PC-9 (cell line): ENCODE results near the gene CBR4. TPM values are rescaled to one million over a fixed set of nuclear protein-coding genes. Genes with fewer than 3 reads are reported as not detected.
A peak's percentile ranks its signal among the peaks of the same experiment; 100 is the strongest.

ENCODE experiments used
- BruUV-seq: library from RNA; stranded (reverse); fragments of 400-500 nt; replicated peaks from 2 replicates; lab custom pipeline; 2021; lab: Mats Ljungman, UMichigan
- CTCF ChIA-PET: fragments of 300-600 bp; sonication (Branson Sonifier 250); formaldehyde crosslinking; loops from one replicate; lab custom pipeline; 2022; ENCODE audit warnings: antibody characterized with exemption; lab: Charles Lee
- POLR2A ChIA-PET: fragments of 300-600 bp; sonication (Branson Sonifier 250); formaldehyde crosslinking; loops from one replicate; lab custom pipeline; 2022; ENCODE audit warnings: antibody characterized with exemption; ENCODE audit not compliant: unreplicated experiment; lab: Charles Lee
- DNase-seq, 2 experiments: peaks; one replicate each; pipeline versions ENCODE4 v3.0.0 to v3.0.0-alpha.2; 2015 to 2022; ENCODE audit warnings: mixed read lengths in 1 of 2
- H2AFZ ChIP-seq: fragments of 200-600 bp; sonication (generic); 2 replicates; pipeline ENCODE4 v1.8.1; 2017; ENCODE audit warnings: antibody characterized with exemption
- H3F3A ChIP-seq: fragments of 200-600 bp; sonication (generic); 2 replicates; pipeline ENCODE4 v1.8.1; 2017; ENCODE audit warnings: antibody characterized with exemption, mild to moderate bottlenecking, low read depth; ENCODE audit not compliant: insufficient read depth
- H3K27ac ChIP-seq: fragments of 200-600 bp; sonication (generic); 2 replicates; pipeline ENCODE4 v1.6.1; 2016; ENCODE audit warnings: mixed run types
- H3K27me3 ChIP-seq: fragments of 200-600 bp; sonication (generic); 2 replicates; pipeline ENCODE4 v1.6.1; 2016; ENCODE audit warnings: low read depth, mixed run types; ENCODE audit not compliant: insufficient read depth
- H3K36me3 ChIP-seq: fragments of 200-600 bp; sonication (generic); 2 replicates; pipeline ENCODE4 v1.6.1; 2016; ENCODE audit warnings: low read depth, mixed run types
- H3K4me1 ChIP-seq: fragments of 200-600 bp; sonication (generic); replicated peaks from 2 replicates; pipeline ENCODE4 v1.6.1; 2016; ENCODE audit warnings: mixed run types; ENCODE audit not compliant: insufficient read depth
- H3K4me2 ChIP-seq: fragments of 200-600 bp; sonication (generic); 2 replicates; pipeline ENCODE4 v1.6.1; 2017; ENCODE audit warnings: mixed run types
- H3K4me3 ChIP-seq: fragments of 200-600 bp; sonication (generic); 2 replicates; pipeline ENCODE4 v1.6.1; 2016; ENCODE audit warnings: mixed run types
- H3K79me2 ChIP-seq: fragments of 200-600 bp; sonication (generic); 2 replicates; pipeline ENCODE4 v1.6.1; 2017; ENCODE audit warnings: low read depth, mixed run types
- H3K9me2 ChIP-seq: fragments of 200-600 bp; sonication (generic); 2 replicates; pipeline ENCODE4 v1.8.1; 2017; ENCODE audit warnings: mild to moderate bottlenecking; ENCODE audit not compliant: insufficient read depth
- H3K9me3 ChIP-seq: fragments of 200-600 bp; sonication (generic); 2 replicates; pipeline ENCODE4 v1.8.1; 2016; ENCODE audit warnings: low read depth; ENCODE audit not compliant: insufficient read depth
- H4K20me1 ChIP-seq: fragments of 200-600 bp; sonication (generic); 2 replicates; pipeline ENCODE4 v1.8.1; 2017; ENCODE audit not compliant: insufficient read depth
- EZH2 ChIP-seq: fragments of 200-600 bp; sonication (generic); IDR thresholded peaks from 2 replicates; pipeline ENCODE4 v1.8.0; 2017; ENCODE audit warnings: antibody characterized with exemption, low read depth
- intact Hi-C: fragments of 100-400 bp; cut with micrococcal nuclease; formaldehyde crosslinking; loops from one replicate; pipeline ENCODE4 v1.10.0; 2022; ENCODE audit not compliant: unreplicated experiment
- total RNA-seq: library from RNA; stranded (reverse); gene quantifications from 2 replicates; pipeline ENCODE4 v1.2.3, GENCODE V29; 2021
- TF ChIP-seq, protein P1 (sequence below): fragments of 200-600 bp; sonication (generic); conservative IDR thresholded peaks from 2 replicates; pipeline ENCODE4 v1.6.1; 2017; ENCODE audit warnings: mixed run types, antibody characterized with exemption, mild to moderate bottlenecking, moderate library complexity

Gene CBR4
- total RNA-seq, 1 experiment from 2014 or later: 28.9 TPM

DNA sequence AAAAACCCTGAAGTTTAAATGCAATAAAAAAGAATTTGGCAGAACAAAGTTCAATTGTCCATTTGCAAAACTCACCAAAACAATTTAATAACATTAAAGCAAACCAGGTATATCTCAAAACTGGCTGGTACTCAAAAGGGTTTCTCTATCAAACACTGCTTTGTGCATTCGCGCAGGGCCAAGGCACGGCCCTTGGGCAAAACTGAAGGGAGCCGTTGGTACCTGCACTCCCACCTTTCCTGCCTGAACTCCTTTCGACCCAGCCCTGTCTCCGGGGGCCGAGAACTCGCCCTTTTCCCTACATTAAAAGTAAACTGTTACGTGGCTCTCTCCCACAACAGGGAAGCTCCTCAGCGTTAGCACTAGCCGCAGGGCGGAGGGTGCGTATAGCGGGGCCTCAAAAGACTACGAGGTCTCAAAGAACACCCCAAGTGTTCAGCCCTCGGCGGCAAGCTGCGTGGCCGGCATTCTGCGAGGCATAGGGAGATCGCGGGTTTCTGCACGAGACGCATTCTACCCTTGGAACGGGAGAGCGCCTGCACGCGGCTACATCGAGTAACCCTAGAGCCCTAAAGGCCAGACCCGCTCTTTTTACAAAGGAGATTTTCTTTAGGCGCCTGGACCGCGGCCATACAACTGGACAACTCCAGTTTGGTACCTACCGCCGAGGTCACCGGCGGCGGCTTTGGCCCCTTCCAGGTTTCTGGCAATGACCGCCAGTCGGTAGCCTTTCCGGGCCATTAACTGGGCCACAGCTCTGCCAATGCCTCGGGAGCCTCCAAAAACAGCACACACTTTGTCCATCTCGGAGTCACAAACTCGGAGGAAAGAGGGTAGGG lies 550 bp downstream of the CBR4 start:
- H3K4me1 ChIP-seq: peaks cover 27% of the 10 kb centered on the region
- peaks cover 22% of the 10 kb centered on the region for H3K79me2 ChIP-seq
- H3K4me2 ChIP-seq: peak overlapping the region; percentile 90
- H3F3A ChIP-seq: 0 out of 2 replicates have a peak, but pooled peaks cover 3% of the 10 kb centered on the region
- DNase-seq: peak; percentile 37 to 44
- H3K27ac ChIP-seq: peak overlapping the region; percentile 86
- no peaks in the 10 kb centered on the region for H3K36me3 ChIP-seq
- H3K27me3 ChIP-seq: no peaks in the 10 kb centered on the region
- H3K4me3 ChIP-seq: peak overlapping the region; percentile 83
- no peaks in the 10 kb centered on the region for H4K20me1 ChIP-seq
- POLR2A ChIA-PET: interaction anchor here (0.5 to 1.2 kb wide), 16 partner anchors 8 to 743 kb away, joined by 3 to 60 read pairs (median 4); no protein-coding TSS in a partner anchor
- TSS peak; percentile 82 for BruUV-seq
- no peaks in the 10 kb centered on the region for H3K9me3 ChIP-seq
- H2AFZ ChIP-seq: peak overlapping the region; percentile 97
- H3K9me2 ChIP-seq: no peaks in the 10 kb centered on the region
- CTCF ChIA-PET: interaction anchor here (0.5 to 1.5 kb wide), 6 partner anchors 24 to 354 kb away, joined by 3 to 11 read pairs (median 4); no protein-coding TSS in a partner anchor
- TF ChIP-seq, protein P1, sequence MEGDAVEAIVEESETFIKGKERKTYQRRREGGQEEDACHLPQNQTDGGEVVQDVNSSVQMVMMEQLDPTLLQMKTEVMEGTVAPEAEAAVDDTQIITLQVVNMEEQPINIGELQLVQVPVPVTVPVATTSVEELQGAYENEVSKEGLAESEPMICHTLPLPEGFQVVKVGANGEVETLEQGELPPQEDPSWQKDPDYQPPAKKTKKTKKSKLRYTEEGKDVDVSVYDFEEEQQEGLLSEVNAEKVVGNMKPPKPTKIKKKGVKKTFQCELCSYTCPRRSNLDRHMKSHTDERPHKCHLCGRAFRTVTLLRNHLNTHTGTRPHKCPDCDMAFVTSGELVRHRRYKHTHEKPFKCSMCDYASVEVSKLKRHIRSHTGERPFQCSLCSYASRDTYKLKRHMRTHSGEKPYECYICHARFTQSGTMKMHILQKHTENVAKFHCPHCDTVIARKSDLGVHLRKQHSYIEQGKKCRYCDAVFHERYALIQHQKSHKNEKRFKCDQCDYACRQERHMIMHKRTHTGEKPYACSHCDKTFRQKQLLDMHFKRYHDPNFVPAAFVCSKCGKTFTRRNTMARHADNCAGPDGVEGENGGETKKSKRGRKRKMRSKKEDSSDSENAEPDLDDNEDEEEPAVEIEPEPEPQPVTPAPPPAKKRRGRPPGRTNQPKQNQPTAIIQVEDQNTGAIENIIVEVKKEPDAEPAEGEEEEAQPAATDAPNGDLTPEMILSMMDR: 0 out of 2 replicates have a peak, but pooled peaks have one; percentile 49
- no peak for TF ChIP-seq EZH2
- intact Hi-C loops: loop anchor here (1.0 to 5.0 kb wide), 3 partner anchors 61 to 827 kb away; partner anchors contain the start of gene SH3RF1

DNA sequence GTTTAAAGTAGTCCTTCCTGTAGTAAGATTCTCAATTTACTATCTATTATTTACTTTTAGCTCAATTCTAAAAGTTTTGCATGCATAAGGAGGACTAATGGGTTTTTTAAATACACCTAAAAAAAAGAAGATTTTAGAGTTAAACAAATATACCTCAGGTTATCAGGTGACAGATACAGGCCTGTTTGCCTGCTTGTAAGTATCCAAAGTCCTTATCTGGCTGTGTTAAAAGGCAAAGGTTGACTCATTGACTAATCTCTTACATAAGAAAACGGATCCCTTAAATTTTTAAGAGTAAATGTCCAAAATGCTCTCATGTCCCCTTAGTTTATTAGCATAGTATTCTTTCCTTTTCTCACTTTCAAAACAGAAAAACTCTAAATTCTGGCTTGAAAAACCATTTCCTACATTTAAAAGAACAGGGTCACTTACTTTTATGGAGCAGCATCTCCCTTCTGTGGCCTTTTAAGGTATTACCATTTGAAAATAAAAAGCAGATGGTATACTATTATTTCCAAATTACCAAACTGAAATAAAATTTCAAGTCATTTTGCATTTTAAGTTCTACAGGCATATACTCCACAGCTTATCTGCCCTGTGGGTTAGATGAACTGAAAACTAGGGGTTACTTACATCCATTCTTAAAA lies 4.5 kb downstream of the CBR4 start:
- no peak for DNase-seq
- CTCF ChIA-PET: interaction anchor here (0.6 kb wide), 1 partner anchor 260 kb away, joined by 3 read pairs; no protein-coding TSS in a partner anchor
- Histone ChIP-seq H3K27me3 (no peaks in the 10 kb centered on the region), H2AFZ (no peak overlapping the region), H3K36me3 (no peaks in the 10 kb centered on the region), H3K9me3 (no peaks in the 10 kb centered on the region), H3K4me3 (no peak overlapping the region), H4K20me1 (no peaks in the 10 kb centered on the region), H3K4me2 (no peak overlapping the region), H3K27ac (no peak overlapping the region), H3F3A (0 out of 2 replicates have a peak, but pooled peaks cover 3% of the 10 kb centered on the region), H3K9me2 (no peaks in the 10 kb centered on the region), H3K4me1 (peaks cover 20% of the 10 kb centered on the region; the same call in 1 of the 2 replicates), H3K79me2 (peaks cover 22% of the 10 kb centered on the region)
- POLR2A ChIA-PET: no interaction called here
- no peak for TF ChIP-seq EZH2
- TF ChIP-seq, protein P1: peak; percentile 57
- no TSS peak for BruUV-seq
- intact Hi-C loops: loop anchor here (1.0 to 5.0 kb wide), 2 partner anchors 82 to 823 kb away; no protein-coding TSS in a partner anchor

DNA sequence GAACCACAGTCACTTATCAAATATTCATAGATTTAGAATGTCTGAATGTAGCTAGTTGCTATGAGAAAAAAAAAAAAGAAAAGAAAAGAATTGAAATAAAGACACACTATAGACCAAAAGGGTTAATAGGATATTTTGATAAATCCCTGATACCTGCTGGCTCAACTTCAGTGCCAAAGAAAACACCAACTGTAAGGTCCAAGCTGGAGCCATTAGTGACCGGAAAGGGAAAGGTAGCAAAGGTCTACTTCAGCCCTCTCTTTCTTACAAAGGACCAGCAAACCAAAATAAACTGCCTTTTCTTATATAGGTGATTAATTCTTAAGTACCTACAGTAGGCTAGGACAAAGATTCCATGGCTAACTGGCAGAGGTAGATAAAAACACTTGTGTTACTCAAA lies 9.7 kb downstream of the CBR4 start:
- H3F3A ChIP-seq: no peaks in the 10 kb centered on the region
- CTCF ChIA-PET: interaction anchor here (0.6 kb wide), 2 partner anchors 10 to 24 kb away, joined by 5 to 6 read pairs; no protein-coding TSS in a partner anchor
- no peak for TF ChIP-seq EZH2
- TF ChIP-seq, protein P1: no peak
- H3K36me3 ChIP-seq: no peaks in the 10 kb centered on the region; the same call in 1 of the 2 replicates
- no peaks in the 10 kb centered on the region for H3K27me3 ChIP-seq
- no peaks in the 10 kb centered on the region for H3K9me2 ChIP-seq
- no TSS peak for BruUV-seq
- no peak for DNase-seq
- H2AFZ ChIP-seq: no peak overlapping the region
- no peaks in the 10 kb centered on the region for H3K9me3 ChIP-seq
- intact Hi-C loops: no loop called here
- H4K20me1 ChIP-seq: no peaks in the 10 kb centered on the region
- H3K27ac ChIP-seq: no peak overlapping the region
- no peaks in the 10 kb centered on the region for H3K79me2 ChIP-seq
- H3K4me1 ChIP-seq: no peaks in the 10 kb centered on the region
- POLR2A ChIA-PET: interaction anchor here (0.5 to 0.6 kb wide), 2 partner anchors 150 to 266 kb away, joined by 4 to 6 read pairs; no protein-coding TSS in a partner anchor
- no peak overlapping the region for H3K4me2 ChIP-seq
- H3K4me3 ChIP-seq: no peak overlapping the region
